Esophagus squamous epithelium (tissue), 5 donors: ENCODE results near the gene PSMC3IP. TPM values are rescaled to one million over a fixed set of nuclear protein-coding genes. Genes with fewer than 3 reads are reported as not detected.
"Not testable (repeated sequence)": the region's sequence is repeated elsewhere in the genome, so short reads cannot be mapped to it uniquely, and the experiment has no call there.

Experiments
- DNase-seq: peaks from one replicate; lab custom pipeline; 2025; lab: John Stamatoyannopoulos, UW
- H3K27ac ChIP-seq, 4 donors: fragments of 200-600 bp; sonication (generic); one replicate each; pipeline ENCODE4 v1.5.1; 2016 to 2019; ENCODE audit warnings: mild to moderate bottlenecking in 1 of 4
- H3K27me3 ChIP-seq, 4 donors: fragments of 200-600 bp; sonication (generic); 1 replicate in 3 of 4; 2 replicates in 1 of 4; pipeline versions ENCODE4 v1.5.1 to v1.6.0; 2017 to 2021; ENCODE audit warnings: antibody characterized with exemption in 1 of 4
- H3K36me3 ChIP-seq, 3 donors: fragments of 200-600 bp; sonication (generic); one replicate each; pipeline ENCODE4 v1.5.1; 2016 to 2019
- H3K4me1 ChIP-seq, 3 donors: fragments of 200-600 bp; sonication (generic); one replicate each; pipeline ENCODE4 v1.5.1; 2017 to 2019
- H3K4me3 ChIP-seq, 4 donors: fragments of 200-600 bp; sonication (generic); 1 replicate in 3 of 4; 2 replicates in 1 of 4; pipeline ENCODE4 v1.5.1; 2016 to 2019; ENCODE audit warnings: mild to moderate bottlenecking in 2 of 4, moderate library complexity in 1 of 4
- H3K9me3 ChIP-seq, 3 donors: fragments of 200-600 bp; sonication (generic); one replicate each; pipeline ENCODE4 v1.5.1; 2016 to 2019
- POLR2A ChIP-seq, 4 donors: fragments of 450-650 bp; IDR thresholded peaks; one replicate each; pipeline ENCODE4 v1.6.1; 2017; ENCODE audit warnings: antibody characterized with exemption in 4 of 4, mild to moderate bottlenecking in 4 of 4, moderate library complexity in 3 of 4
- WGBS, 2 donors: methylation state at CpG; one replicate each; pipeline ENCODE4 v1.1.5; 2018; 5-methylcytosine and 5-hydroxymethylcytosine counted together
- intact Hi-C: fragments of 100-400 bp; cut with DNase I; formaldehyde crosslinking; loops from one replicate; pipeline ENCODE4 v1.15.0; 2022
- total RNA-seq, 4 donors: library from RNA; depleted of rRNA; stranded (reverse); fragments of >200 nt; gene quantifications; one replicate each; pipeline ENCODE4 v1.1.0, GENCODE V29; 2016
- TF ChIP-seq, protein P1 (sequence below), 6 experiments: fragments of 450-650 bp in 4 of 6; fragments of 200-600 bp in 2 of 6; sonication (generic) in 2 of 6; IDR thresholded peaks; one replicate each; pipeline ENCODE4 v1.5.1; 2016 to 2019; ENCODE audit warnings: antibody characterized with exemption in 6 of 6, mild to moderate bottlenecking in 4 of 6, moderate library complexity in 4 of 6
- donor health status: DM: yes; HTN: yes; CAD: no.

Gene PSMC3IP
- total RNA-seq, 4 donors from 2014 or later = 0.61 to 4.8 (median 2.8) TPM

- Histone ChIP-seq H3K27ac (no peak overlapping the region), H3K36me3 (peaks cover 0 to 49% (median 18%) of the 10 kb centered on the region in 3 donors), H3K9me3 (no peaks in the 10 kb centered on the region), H3K4me1 (peaks cover 12 to 38% (median 25%) of the 10 kb centered on the region in 3 donors), H3K27me3 (no peaks in the 10 kb centered on the region), H3K4me3 (no peak overlapping the region)
- DNase-seq = no peak
- TF ChIP-seq, protein P1, sequence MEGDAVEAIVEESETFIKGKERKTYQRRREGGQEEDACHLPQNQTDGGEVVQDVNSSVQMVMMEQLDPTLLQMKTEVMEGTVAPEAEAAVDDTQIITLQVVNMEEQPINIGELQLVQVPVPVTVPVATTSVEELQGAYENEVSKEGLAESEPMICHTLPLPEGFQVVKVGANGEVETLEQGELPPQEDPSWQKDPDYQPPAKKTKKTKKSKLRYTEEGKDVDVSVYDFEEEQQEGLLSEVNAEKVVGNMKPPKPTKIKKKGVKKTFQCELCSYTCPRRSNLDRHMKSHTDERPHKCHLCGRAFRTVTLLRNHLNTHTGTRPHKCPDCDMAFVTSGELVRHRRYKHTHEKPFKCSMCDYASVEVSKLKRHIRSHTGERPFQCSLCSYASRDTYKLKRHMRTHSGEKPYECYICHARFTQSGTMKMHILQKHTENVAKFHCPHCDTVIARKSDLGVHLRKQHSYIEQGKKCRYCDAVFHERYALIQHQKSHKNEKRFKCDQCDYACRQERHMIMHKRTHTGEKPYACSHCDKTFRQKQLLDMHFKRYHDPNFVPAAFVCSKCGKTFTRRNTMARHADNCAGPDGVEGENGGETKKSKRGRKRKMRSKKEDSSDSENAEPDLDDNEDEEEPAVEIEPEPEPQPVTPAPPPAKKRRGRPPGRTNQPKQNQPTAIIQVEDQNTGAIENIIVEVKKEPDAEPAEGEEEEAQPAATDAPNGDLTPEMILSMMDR (IDR thresholded peaks at IDR 0.05) = no peak
- TF ChIP-seq POLR2A (IDR thresholded peaks at IDR 0.05) = no peak
- WGBS, 2 donors = 66 to 80% methylated on average over 8 of the region's 8 CpGs
- intact Hi-C loops = no loop called here
Measured at GRCh38 chr17:42544874-42545283, 32.6 kb downstream of the PSMC3IP start.

DNA sequence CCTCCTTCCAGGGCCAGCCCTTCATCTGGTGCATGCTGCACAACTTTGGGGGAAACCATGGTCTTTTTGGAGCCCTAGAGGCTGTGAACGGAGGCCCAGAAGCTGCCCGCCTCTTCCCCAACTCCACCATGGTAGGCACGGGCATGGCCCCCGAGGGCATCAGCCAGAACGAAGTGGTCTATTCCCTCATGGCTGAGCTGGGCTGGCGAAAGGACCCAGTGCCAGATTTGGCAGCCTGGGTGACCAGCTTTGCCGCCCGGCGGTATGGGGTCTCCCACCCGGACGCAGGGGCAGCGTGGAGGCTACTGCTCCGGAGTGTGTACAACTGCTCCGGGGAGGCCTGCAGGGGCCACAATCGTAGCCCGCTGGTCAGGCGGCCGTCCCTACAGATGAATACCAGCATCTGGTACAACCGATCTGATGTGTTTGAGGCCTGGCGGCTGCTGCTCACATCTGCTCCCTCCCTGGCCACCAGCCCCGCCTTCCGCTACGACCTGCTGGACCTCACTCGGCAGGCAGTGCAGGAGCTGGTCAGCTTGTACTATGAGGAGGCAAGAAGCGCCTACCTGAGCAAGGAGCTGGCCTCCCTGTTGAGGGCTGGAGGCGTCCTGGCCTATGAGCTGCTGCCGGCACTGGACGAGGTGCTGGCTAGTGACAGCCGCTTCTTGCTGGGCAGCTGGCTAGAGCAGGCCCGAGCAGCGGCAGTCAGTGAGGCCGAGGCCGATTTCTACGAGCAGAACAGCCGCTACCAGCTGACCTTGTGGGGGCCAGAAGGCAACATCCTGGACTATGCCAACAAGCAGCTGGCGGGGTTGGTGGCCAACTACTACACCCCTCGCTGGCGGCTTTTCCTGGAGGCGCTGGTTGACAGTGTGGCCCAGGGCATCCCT lies 34.1 kb downstream of the PSMC3IP start:
- no peak for DNase-seq
- WGBS, 2 donors = 75% methylated on average over 8 of the region's 39 CpGs; no CpG with 5 or more reads in 1 of the 2 donors
- Histone ChIP-seq H3K36me3 (peaks cover 6 to 63% (median 27%) of the 10 kb centered on the region in 3 donors), H3K4me3 (no peak overlapping the region), H3K27ac (no peak overlapping the region), H3K4me1 (peaks cover 8 to 28% (median 16%) of the 10 kb centered on the region in 3 donors), H3K27me3 (no peaks in the 10 kb centered on the region), H3K9me3 (no peaks in the 10 kb centered on the region)
- intact Hi-C loops = no loop called here
- TF ChIP-seq POLR2A (IDR thresholded peaks at IDR 0.05) = no peak
- TF ChIP-seq, protein P1 (IDR thresholded peaks at IDR 0.05) = no peak

- H3K27ac ChIP-seq = peak overlapping the region in 3 of 4 donors; percentile 25 to 47 (median 30)
- intact Hi-C loops = no loop called here
- no peak for DNase-seq
- H3K27me3 ChIP-seq = no peaks in the 10 kb centered on the region
- WGBS, 2 donors = 64 to 69% methylated on average over 14 to 16 of the region's 17 CpGs
- H3K4me3 ChIP-seq = no peak overlapping the region
- H3K36me3 ChIP-seq = peaks cover 6 to 67% (median 27%) of the 10 kb centered on the region in 3 donors
- no peak for TF ChIP-seq POLR2A (IDR thresholded peaks at IDR 0.05)
- TF ChIP-seq, protein P1 (IDR thresholded peaks at IDR 0.05) = no peak
- peaks cover 9 to 27% (median 10%) of the 10 kb centered on the region in 3 donors for H3K4me1 ChIP-seq
- H3K9me3 ChIP-seq = no peaks in the 10 kb centered on the region
Measured at GRCh38 chr17:42541041-42541833, 36.3 kb downstream of the PSMC3IP start.

GRCh38 chr17:42540558-42540957 lies 37.0 kb downstream of the PSMC3IP start:
- intact Hi-C loops, H3K27ac ChIP-seq, H3K4me3 ChIP-seq, H3K27me3 ChIP-seq, DNase-seq, H3K9me3 ChIP-seq: not testable (repeated sequence)
- Histone ChIP-seq H3K36me3 (peaks cover 6 to 67% (median 27%) of the 10 kb centered on the region in 3 donors), H3K4me1 (peaks cover 11 to 31% (median 12%) of the 10 kb centered on the region in 3 donors)
- 86 to 92% methylated on average over 4 of the region's 4 CpGs for whole genome bisulfite sequencing, 2 donors

DNA sequence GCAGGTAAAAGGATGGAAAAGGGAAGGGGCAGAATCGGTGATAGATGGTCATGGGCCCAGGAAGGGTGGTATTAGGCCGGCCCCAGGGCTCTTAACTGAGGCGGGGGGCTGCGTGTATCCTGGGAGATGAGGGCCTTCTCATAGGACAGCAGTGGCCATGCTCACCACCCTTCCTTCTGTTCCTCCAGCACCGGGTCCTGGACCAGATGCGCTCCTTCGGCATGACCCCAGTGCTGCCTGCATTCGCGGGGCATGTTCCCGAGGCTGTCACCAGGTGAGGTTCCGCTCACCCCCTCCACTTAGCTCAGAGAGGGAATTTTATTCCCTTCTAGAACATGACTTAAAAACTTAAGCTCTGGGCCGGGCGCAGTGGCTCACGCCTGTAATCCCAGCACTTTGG lies 39.0 kb downstream of the PSMC3IP start:
- Histone ChIP-seq H3K36me3 (peaks cover 6 to 54% (median 23%) of the 10 kb centered on the region in 3 donors), H3K4me1 (peaks cover 17 to 41% (median 20%) of the 10 kb centered on the region in 3 donors), H3K4me3 (no peak overlapping the region), H3K9me3 (no peaks in the 10 kb centered on the region), H3K27ac (peak overlapping the region in 1 of 4 donors; percentile 19), H3K27me3 (no peaks in the 10 kb centered on the region)
- intact Hi-C loops = no loop called here
- no peak for DNase-seq
- TF ChIP-seq POLR2A (IDR thresholded peaks at IDR 0.05) = no peak
- TF ChIP-seq, protein P1 (IDR thresholded peaks at IDR 0.05) = no peak
- WGBS, 2 donors = 98% methylated on average over 11 of the region's 14 CpGs
